GM10266 (cell line): ENCODE results near the gene PAN2.
A peak's percentile ranks its signal among the peaks of the same experiment; 100 is the strongest.

Source experiments
- DNase-seq: peaks from one replicate; pipeline ENCODE4 v3.0.0; 2012; ENCODE audit errors: extremely low spot score
- CTCF ChIP-seq: IDR thresholded peaks from 2 replicates; pipeline ENCODE4 v1.5.1; 2012; ENCODE audit warnings: mild to moderate bottlenecking, low read depth; ENCODE audit not compliant: control insufficient read depth, insufficient read depth; ENCODE audit errors: missing control alignments

PAN2 gene

GRCh38 chr12:56374726-56375597, 41.2 kb upstream of the PAN2 start:
- no peak for DNase-seq
- no peak for TF ChIP-seq CTCF

- DNase-seq = no peak
- TF ChIP-seq CTCF = no peak
These were observed 39.7 kb upstream of the PAN2 start for GRCh38 chr12:56373515-56373914.

GRCh38 chr12:56366948-56367347, 33.1 kb upstream of the PAN2 start:
- DNase-seq = no peak
- no peak for TF ChIP-seq CTCF

GRCh38 chr12:56362130-56363059, 28.6 kb upstream of the PAN2 start, which contains the start of gene APOF:
APOF (minus strand) TSS chr12:56362857; CDS start chr12:56362745, 112 bp downstream.
- no peak for TF ChIP-seq CTCF
- no peak for DNase-seq

- no peak for DNase-seq
- TF ChIP-seq CTCF = no peak
These were observed 27.8 kb upstream of the PAN2 start for GRCh38 chr12:56361487-56362129.

- TF ChIP-seq CTCF = no peak
- DNase-seq = peak; percentile 92
These were observed 26.3 kb upstream of the PAN2 start, which contains the start of gene STAT2 for GRCh38 chr12:56359851-56360767. STAT2 (minus strand) TSS chr12:56360107; CDS start chr12:56356571, 3,536 bp downstream.
